GM12872 (cell line): ENCODE data around the gene GNRH2.

Source experiments
- CTCF ChIP-seq: IDR thresholded peaks from 3 replicates; pipeline ENCODE4 v1.5.1; 2011; ENCODE audit warnings: low read depth, mild to moderate bottlenecking, low read length, moderate library complexity; ENCODE audit not compliant: insufficient read depth

The GNRH2 gene

DNA sequence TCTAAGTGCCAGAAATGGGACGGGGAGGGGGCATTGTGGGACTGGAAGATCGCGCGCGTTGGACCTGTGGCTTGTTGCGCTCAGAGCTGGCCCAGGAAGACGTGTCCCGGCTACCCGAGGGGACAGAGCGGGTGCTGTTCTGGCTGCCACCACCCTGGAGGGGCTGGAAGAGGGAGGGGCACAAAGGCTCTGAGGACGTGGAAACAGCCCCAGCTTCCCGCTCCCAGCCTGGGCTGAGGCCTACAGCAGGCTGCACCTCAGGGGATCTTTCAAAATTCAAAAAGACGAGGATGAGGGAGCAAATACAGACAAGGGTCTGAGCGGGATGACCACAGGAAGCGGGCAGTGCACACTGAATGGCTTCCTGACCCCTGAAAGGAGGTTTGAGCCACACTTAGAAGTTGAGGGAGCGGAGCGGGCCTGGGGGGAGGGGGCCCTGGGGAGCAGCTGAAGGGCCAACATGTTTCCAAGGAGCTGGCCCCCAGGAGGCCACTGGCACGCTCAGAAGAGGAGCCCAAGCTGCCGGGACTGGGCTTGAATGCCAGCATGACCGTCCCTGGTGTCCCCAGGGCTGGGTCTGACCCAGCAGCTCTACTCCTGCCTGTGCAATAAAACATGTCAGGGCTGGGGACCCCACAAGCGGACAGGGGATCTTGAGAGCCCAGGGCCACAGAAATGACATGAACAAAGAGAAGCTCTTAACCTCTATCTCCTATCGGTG, 29.3 kb downstream of the GNRH2 start:
- TF ChIP-seq CTCF: no peak

DNA sequence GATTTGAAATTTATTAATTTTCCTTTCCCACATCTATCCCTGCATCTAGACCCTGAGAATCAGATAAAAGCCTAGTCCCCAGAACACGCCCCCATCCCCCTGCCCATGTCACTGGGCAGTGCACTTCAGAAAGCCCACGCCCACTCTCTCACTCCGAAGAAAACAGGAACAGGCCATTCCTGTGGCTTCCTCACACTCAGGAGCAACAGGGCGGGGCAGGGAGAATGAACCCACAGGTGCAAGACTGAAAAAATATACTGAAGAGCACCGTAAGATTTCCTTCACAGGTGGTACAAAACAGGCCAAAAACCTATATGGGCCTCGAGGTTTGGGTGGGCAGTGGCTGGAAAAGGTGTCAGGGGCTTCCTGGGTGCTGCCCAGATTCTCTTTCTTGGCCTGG, 31.4 kb downstream of the GNRH2 start:
- no peak for TF ChIP-seq CTCF

DNA sequence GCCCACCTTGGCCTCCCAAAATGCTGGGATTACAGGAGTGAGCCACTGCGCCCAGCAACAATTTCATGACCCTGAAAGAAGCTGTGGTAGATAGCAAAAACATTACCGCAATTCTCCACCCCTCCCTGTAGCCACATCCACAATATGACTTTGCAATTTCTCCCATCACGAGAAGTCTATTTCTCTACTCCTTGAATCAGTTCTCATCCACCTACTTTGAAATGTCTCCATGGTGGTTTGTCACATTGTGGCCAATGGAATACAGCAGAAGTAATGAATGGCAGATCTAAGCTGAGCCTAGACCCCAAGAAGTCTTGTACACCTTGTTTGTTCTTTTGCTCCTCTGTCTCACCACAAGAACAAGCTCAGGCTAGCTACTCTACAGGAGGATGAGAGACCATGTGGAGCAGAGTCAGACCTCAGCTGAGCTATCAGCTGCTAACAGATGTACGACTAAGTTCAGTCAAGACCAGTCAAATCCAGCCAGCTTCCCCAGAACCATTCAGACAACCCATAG, 34.3 kb downstream of the GNRH2 start:
- no peak for TF ChIP-seq CTCF

DNA sequence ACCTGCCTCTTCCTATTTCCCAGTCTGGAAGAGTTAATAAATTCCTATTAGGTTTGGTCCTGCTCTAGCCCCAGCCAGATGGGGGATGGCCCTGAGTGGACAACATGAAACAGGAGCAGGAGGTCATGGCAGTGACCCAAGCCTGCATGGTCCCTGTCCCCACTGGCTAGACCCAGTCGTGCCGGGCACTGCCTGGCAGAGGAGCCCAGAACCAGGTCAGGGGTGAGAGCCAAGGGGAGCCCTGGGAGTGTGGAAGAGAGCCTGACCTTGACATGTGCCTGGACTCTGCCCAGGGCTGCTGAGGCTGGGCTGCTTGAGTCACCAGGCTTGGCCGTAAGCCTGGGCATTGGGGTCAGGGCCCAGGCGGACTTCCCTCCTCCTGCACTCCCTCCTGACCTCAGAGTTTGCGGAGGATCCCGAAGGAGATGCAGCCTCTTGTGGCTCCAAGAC, 37.5 kb downstream of the GNRH2 start:
- TF ChIP-seq CTCF: no peak

- no peak for TF ChIP-seq CTCF
Measured at GRCh38 chr20:3081641-3082040, 38.2 kb downstream of the GNRH2 start.

- no peak for TF ChIP-seq CTCF
Measured at GRCh38 chr20:3082306-3082951, 39.0 kb downstream of the GNRH2 start.

DNA sequence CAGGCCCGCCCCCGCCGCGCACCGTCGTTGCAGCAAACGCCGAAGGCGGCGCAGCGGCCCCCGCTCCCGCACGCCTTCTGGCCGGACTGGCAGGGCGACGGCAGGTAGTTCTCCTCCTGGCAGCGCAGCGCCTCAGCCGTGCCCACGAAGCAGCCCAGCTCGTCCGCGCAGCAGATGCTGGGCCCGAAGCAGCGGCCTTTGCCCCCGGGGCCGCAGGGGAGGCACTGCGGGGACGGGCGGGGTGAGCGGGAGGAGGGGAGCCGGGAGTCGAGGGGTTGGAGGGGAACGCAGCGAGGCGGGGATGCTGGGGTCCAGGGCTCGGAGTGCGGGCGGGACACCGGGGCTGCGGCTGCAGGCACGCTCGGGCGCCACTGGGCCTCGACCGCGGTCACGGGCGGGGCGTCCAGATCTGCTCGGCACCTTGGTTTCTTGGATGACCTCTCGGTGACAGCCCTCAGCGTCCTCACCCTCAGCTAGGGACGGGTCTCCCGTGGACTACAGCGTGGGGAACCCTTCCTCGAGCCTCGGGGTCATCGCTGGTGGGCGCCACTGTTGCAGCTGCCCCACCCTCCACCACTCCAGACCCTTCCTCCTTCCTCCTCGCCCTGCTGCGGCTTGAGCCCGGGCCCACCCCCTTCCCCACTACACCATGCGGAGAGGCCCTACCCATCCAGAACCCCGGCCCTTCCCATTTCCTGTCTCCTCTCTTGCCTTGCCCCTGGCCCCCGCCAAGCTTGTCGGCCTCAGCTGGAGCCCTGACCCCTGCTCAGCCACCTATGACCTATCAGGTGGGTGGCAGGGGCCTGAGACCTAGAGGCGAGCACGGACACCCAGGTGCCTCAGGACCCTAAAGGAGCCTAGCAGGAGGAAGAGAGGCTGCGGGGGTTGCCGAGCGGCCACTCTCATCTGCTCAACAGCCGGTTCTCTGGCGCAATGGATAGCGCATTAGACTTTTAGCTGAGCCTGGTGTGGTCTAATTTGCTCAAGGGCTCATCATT, 39.8 kb downstream of the GNRH2 start:
- TF ChIP-seq CTCF: no peak
